NT2/D1 (cell line): ENCODE data around the gene F13B.

Source experiments
- SUZ12 ChIP-seq: IDR thresholded peaks from 2 replicates; pipeline ENCODE4 v1.6.1; 2011; ENCODE audit not compliant: insufficient read length, insufficient read depth; ENCODE audit errors: extremely low read depth
- YY1 ChIP-seq: IDR thresholded peaks from 2 replicates; pipeline ENCODE4 v1.6.1; 2011; ENCODE audit not compliant: insufficient read length, insufficient read depth
- ZNF274 ChIP-seq: IDR thresholded peaks from 2 replicates; pipeline ENCODE4 v1.6.1; 2011; ENCODE audit warnings: mild to moderate bottlenecking, low read depth, low read length

- no peak for TF ChIP-seq ZNF274
- no peak for TF ChIP-seq SUZ12
- no peak for TF ChIP-seq YY1
Measured at GRCh38 chr1:197066719-197067456, at the start of gene F13B.
